Activated T-helper 1 cell treated with anti-CD3 and anti-CD28 coated beads, Interleukin-2, amount 50 U/mL, for 16 hours (primary cell): ENCODE results near the gene GHSR.

Experiments used
- DNase-seq, 2 donors: peaks; one replicate each; pipeline ENCODE4 v3.0.0-alpha.2; 2020; ENCODE audit warnings: low read depth in 1 of 2, low spot score in 1 of 2

The GHSR gene

GRCh38 chr3:172441581-172441980, 6.7 kb downstream of the GHSR start:
- DNase-seq, result no peak

GRCh38 chr3:172438186-172438585, 10.1 kb downstream of the GHSR start:
- no peak for DNase-seq

- no peak for DNase-seq
Observed at GRCh38 chr3:172437713-172438112, 10.5 kb downstream of the GHSR start.

GRCh38 chr3:172415323-172415722, 32.9 kb downstream of the GHSR start:
- DNase-seq, result no peak

- DNase-seq, result no peak
Observed at GRCh38 chr3:172411478-172411947, 36.7 kb downstream of the GHSR start.

- no peak for DNase-seq
Observed at GRCh38 chr3:172410702-172411477, 37.4 kb downstream of the GHSR start.

GRCh38 chr3:172407872-172408271, 40.4 kb downstream of the GHSR start:
- no peak for DNase-seq

GRCh38 chr3:172405914-172406313, 42.3 kb downstream of the GHSR start:
- no peak for DNase-seq

GRCh38 chr3:172404237-172404962, 43.9 kb downstream of the GHSR start:
- DNase-seq, result no peak

GRCh38 chr3:172402892-172403643, 45.2 kb downstream of the GHSR start:
- no peak for DNase-seq

GRCh38 chr3:172402090-172402489, 46.2 kb downstream of the GHSR start:
- DNase-seq, result no peak

- no peak for DNase-seq
Observed at GRCh38 chr3:172398484-172398883, 49.8 kb downstream of the GHSR start.

GRCh38 chr3:172397716-172398405, 50.4 kb downstream of the GHSR start:
- no peak for DNase-seq

- DNase-seq, result no peak
Observed at GRCh38 chr3:172396400-172396799, 51.9 kb downstream of the GHSR start.

- DNase-seq, result no peak
Observed at GRCh38 chr3:172394692-172395091, 53.6 kb downstream of the GHSR start.
